Breast epithelium (tissue), 4 donors: ENCODE data around the gene CXCL11. TPM values are rescaled to one million over a fixed set of nuclear protein-coding genes. Genes with fewer than 3 reads are reported as not detected.

ENCODE experiments used
- DNase-seq, 2 donors: peaks; one replicate each; pipeline ENCODE4 v3.0.0-alpha.2; 2019; ENCODE audit warnings: low spot score in 2 of 2
- H3K27ac ChIP-seq, 2 donors: fragments of 200-600 bp; sonication (generic) in 1 of 2; one replicate each; pipeline ENCODE4 v1.5.1; 2016 to 2019; ENCODE audit warnings: mild to moderate bottlenecking in 1 of 2
- H3K27me3 ChIP-seq, 2 donors: fragments of 200-600 bp; sonication (generic) in 1 of 2; one replicate each; pipeline versions ENCODE4 v1.5.1 to v1.6.0; 2017 to 2019; ENCODE audit warnings: control low read depth in 1 of 2, mild to moderate bottlenecking in 1 of 2
- H3K36me3 ChIP-seq: fragments of 200-600 bp; one replicate; pipeline ENCODE4 v1.5.1; 2019
- H3K4me1 ChIP-seq, 2 donors: fragments of 200-600 bp; sonication (generic); one replicate each; pipeline ENCODE4 v1.5.1; 2016 to 2019; ENCODE audit warnings: control low read depth in 1 of 2
- H3K4me3 ChIP-seq, 3 donors: fragments of 200-600 bp; sonication (generic); 1 replicate in 2 of 3; 2 replicates in 1 of 3; pipeline ENCODE4 v1.5.1; 2016 to 2019; ENCODE audit warnings: mild to moderate bottlenecking in 3 of 3, moderate library complexity in 2 of 3
- H3K9me3 ChIP-seq, 2 donors: fragments of 200-600 bp; sonication (generic) in 1 of 2; one replicate each; pipeline ENCODE4 v1.5.1; 2016 to 2019; ENCODE audit warnings: control low read depth in 1 of 2
- CTCF ChIP-seq, 3 donors: fragments of 450-650 bp; IDR thresholded peaks; one replicate each; pipeline ENCODE4 v1.5.1; 2016 to 2017; ENCODE audit warnings: antibody characterized with exemption in 3 of 3, mild to moderate bottlenecking in 3 of 3, moderate library complexity in 3 of 3
- POLR2A ChIP-seq: fragments of 450-650 bp; IDR thresholded peaks from one replicate; pipeline ENCODE4 v1.6.1; 2016; ENCODE audit warnings: antibody characterized with exemption, mild to moderate bottlenecking, moderate library complexity
- POLR2AphosphoS5 ChIP-seq, 3 donors: sonication (generic); formaldehyde crosslinking; IDR thresholded peaks; one replicate each; pipeline ENCODE4 v1.6.1; 2017; ENCODE audit warnings: antibody characterized with exemption in 3 of 3
- intact Hi-C: fragments of 100-400 bp; cut with DNase I; formaldehyde crosslinking; loops from one replicate; pipeline ENCODE4 v1.15.1; 2023; ENCODE audit warnings: low total_unique reads
- total RNA-seq, 3 donors: library from RNA; depleted of rRNA; stranded (reverse); fragments of >200 nt; gene quantifications; one replicate each; pipeline ENCODE4 v1.1.0, GENCODE V29; 2016

CXCL11 gene
- total RNA-seq, 3 donors from 2014 or later, result not detected

- no peak for DNase-seq
- Histone ChIP-seq H3K4me1 (no peaks in the 10 kb centered on the region), H3K9me3 (no peaks in the 10 kb centered on the region), H3K27ac (no peak within 1 kb of the TSS), H3K27me3 (no peaks in the 10 kb centered on the region), H3K4me3 (no peak within 1 kb of the TSS), H3K36me3 (no peaks in the 10 kb centered on the region)
- intact Hi-C loops, result no loop called here
- TF ChIP-seq POLR2A (no peak), POLR2AphosphoS5 (IDR thresholded peaks at IDR 0.05) (no peak), CTCF (IDR thresholded peaks at IDR 0.05) (no peak)
Measured at GRCh38 chr4:76074468-76074867, 38.6 kb upstream of the CXCL11 start, which contains the start of gene ART3. Gene ART3 (plus strand): TSS chr4:76074709. CDS start chr4:76075890, 1,181 bp downstream.

DNA sequence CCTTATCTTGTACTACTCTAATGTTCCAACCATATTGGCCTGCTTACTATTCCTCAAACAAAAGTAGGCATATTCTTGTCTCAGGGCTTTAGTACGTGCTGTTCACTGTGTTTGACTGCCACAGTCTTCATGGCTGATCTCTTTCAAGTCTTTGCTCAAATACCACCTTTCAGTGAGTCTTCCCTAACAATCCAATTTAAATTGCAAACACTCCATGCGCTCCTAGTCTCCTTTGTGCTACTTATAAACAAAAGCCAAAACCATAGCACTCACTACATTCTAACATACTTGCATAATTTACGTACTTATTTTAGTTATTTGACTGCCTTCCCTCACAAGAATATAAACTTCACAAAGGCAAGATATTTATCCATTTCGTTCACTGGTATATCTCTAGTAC, 36.9 kb upstream of the CXCL11 start:
- TF ChIP-seq POLR2AphosphoS5 (IDR thresholded peaks at IDR 0.05) (no peak), CTCF (IDR thresholded peaks at IDR 0.05) (no peak), POLR2A (no peak)
- intact Hi-C loops, result loop anchor here (2.0 kb wide), 1 partner anchor 30 kb away; no protein-coding TSS in a partner anchor
- Histone ChIP-seq H3K36me3 (no peaks in the 10 kb centered on the region), H3K27me3 (no peaks in the 10 kb centered on the region), H3K4me3 (no peak overlapping the region), H3K4me1 (no peaks in the 10 kb centered on the region), H3K9me3 (no peaks in the 10 kb centered on the region), H3K27ac (no peak overlapping the region)
- no peak for DNase-seq

DNA sequence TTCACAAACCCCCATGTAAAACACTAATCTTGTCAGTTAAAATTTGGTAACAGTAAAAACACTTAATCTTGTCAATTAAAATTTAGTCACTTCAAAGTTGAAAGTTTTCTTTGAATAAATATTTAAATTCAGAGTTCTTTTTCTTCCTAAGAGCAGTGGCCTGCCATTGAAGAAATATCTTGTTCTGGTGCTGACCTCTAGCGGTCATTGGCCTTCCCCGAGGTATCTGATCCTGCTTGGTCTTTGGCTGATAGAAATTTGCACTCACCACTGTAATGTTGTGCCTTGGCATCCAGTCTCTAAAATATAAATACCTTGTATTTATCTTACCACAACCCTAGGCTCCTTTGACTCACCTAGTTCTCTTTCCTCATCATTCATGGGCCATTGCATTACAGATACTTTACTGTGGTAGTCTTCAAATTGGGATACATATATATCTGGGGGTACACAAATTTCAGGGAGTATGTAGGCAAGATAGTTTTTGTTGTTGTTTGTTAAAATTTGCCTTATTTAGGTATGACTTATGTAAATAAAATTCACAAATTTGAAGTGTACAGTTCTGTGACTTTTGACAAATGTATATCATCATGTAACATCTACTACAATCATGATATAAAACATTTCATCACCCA, 31.9 kb upstream of the CXCL11 start:
- no peak overlapping the region for H3K27ac ChIP-seq
- intact Hi-C loops, result loop anchor here (2.0 kb wide), 1 partner anchor 73 kb away; no protein-coding TSS in a partner anchor
- peak in 1 of 2 donors; percentile 64 for DNase-seq
- no peaks in the 10 kb centered on the region for H3K4me1 ChIP-seq
- no peak overlapping the region for H3K4me3 ChIP-seq
- TF ChIP-seq CTCF (IDR thresholded peaks at IDR 0.05), result peak; percentile 51 to 70 (median 62)
- TF ChIP-seq POLR2AphosphoS5 (IDR thresholded peaks at IDR 0.05), result no peak
- no peaks in the 10 kb centered on the region for H3K27me3 ChIP-seq
- no peaks in the 10 kb centered on the region for H3K36me3 ChIP-seq
- H3K9me3 ChIP-seq, result no peaks in the 10 kb centered on the region

DNA sequence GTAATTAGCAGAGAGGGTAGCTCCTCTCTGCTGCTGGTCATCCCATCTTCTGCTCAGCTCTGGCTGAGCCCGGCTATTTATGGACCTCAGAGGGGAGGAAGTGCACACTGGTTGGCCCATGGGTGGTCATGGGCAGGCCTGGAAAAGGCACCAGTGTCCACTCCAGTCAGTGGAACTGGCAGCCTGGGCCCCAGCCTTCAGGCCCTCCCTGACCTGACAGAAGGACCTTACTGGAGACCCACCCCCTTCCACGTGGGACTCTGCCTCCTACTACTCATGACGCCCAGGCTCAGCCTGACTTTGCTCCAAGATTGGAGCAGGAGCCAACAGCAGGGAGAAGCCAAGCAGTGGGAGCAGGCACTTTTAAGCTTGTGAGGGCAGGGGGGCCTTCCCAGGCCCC, 30.7 kb upstream of the CXCL11 start:
- H3K27ac ChIP-seq, result no peak overlapping the region
- DNase-seq, result no peak
- no peaks in the 10 kb centered on the region for H3K4me1 ChIP-seq
- H3K36me3 ChIP-seq, result no peaks in the 10 kb centered on the region
- H3K27me3 ChIP-seq, result no peaks in the 10 kb centered on the region
- intact Hi-C loops, result no loop called here
- H3K4me3 ChIP-seq, result no peak overlapping the region
- H3K9me3 ChIP-seq, result no peaks in the 10 kb centered on the region
- TF ChIP-seq CTCF (IDR thresholded peaks at IDR 0.05), result no peak
- TF ChIP-seq POLR2AphosphoS5 (IDR thresholded peaks at IDR 0.05), result no peak
- TF ChIP-seq POLR2A, result no peak

GRCh38 chr4:76061982-76062381, 26.1 kb upstream of the CXCL11 start:
- Histone ChIP-seq H3K27ac (no peak overlapping the region), H3K4me3 (no peak overlapping the region), H3K4me1 (no peaks in the 10 kb centered on the region), H3K9me3 (no peaks in the 10 kb centered on the region), H3K36me3 (no peaks in the 10 kb centered on the region), H3K27me3 (no peaks in the 10 kb centered on the region)
- TF ChIP-seq CTCF (IDR thresholded peaks at IDR 0.05), result no peak
- DNase-seq, result no peak
- intact Hi-C loops, result no loop called here
